ENCODE measurements around the gene PFKFB4. TPM values are rescaled to one million over a fixed set of nuclear protein-coding genes. Genes with fewer than 3 reads are reported as not detected.

Gene PFKFB4
- total and polyA plus RNA-seq, 2 of the 4 experiments (the other 2 are of a cell fraction), result 16.9 to 17.0 TPM

GRCh38 chr3:48519277-48519643, 37.3 kb downstream of the PFKFB4 start:
- ATAC-seq (ENCODE audit: low read depth) (no peak), DNase-seq (no peak)
- H3K9ac ChIP-seq (ENCODE audit: low read depth, low read length), result no peak overlapping the region
- intact Hi-C loops (cut with micrococcal nuclease) (no loop called here), dilution Hi-C loops (cut with HindIII; ENCODE audit: low sequenced_read_pairs, unreplicated experiment) (no loop called here), in situ Hi-C loops (cut with MboI; ENCODE audit: low sequenced_read_pairs) (no loop called here)
- H2BK120ac ChIP-seq (ENCODE audit: low read depth, low read length), result no peak overlapping the region
- H3K4me3 ChIP-seq (ENCODE audit: insufficient read depth, low read depth, low read length), result no peak overlapping the region
- ChIA-PET CTCF (no interaction called here), POLR2A (ENCODE audit: unreplicated experiment) (no interaction called here)
- no peaks in the 10 kb centered on the region for H4K20me1 ChIP-seq (ENCODE audit: insufficient read depth, low read length)
- no peak overlapping the region for H2BK15ac ChIP-seq (ENCODE audit: low read depth, low read length)
- no peak overlapping the region for H3K23ac ChIP-seq (ENCODE audit: low read depth, low read length)
- no peak overlapping the region for H4K5ac ChIP-seq (ENCODE audit: low read depth, low read length)
- no peak overlapping the region for H3K4ac ChIP-seq (ENCODE audit: low read depth, low read length)
- no peaks in the 10 kb centered on the region for H3K79me1 ChIP-seq (ENCODE audit: low read depth in 1 of 2, low read length in 2 of 2)
- 0 out of 2 replicates have a peak, but pooled peaks cover 2% of the 10 kb centered on the region for H3K4me1 ChIP-seq (ENCODE audit: control insufficient read depth, insufficient read depth, low read length)
- H2AK5ac ChIP-seq (ENCODE audit: low read depth, low read length), result no peak overlapping the region
- H3K27me3 ChIP-seq (ENCODE audit: control insufficient read depth, insufficient read depth, low read length), result no peaks in the 10 kb centered on the region
- no TSS peak for BruUV-seq (replicated peaks)
- H3K9me3 ChIP-seq (ENCODE audit: control insufficient read depth, insufficient read depth, low read length), result no peaks in the 10 kb centered on the region
- no peaks in the 10 kb centered on the region for H3K9me1 ChIP-seq (ENCODE audit: insufficient read depth, low read length)
- H4K91ac ChIP-seq (ENCODE audit: insufficient read depth, low read depth, low read length), result no peak overlapping the region
- H2BK5ac ChIP-seq (ENCODE audit: low read depth, low read length, poor library complexity, severe bottlenecking), result no peak overlapping the region
- H2AFZ ChIP-seq (replicated peaks; ENCODE audit: low read length, poor library complexity), result no peak overlapping the region
- no peak overlapping the region for H4K8ac ChIP-seq (ENCODE audit: low read depth in 2 of 2, low read length in 2 of 2)
- H3K18ac ChIP-seq (ENCODE audit: low read depth, low read length), result no peak overlapping the region
- TF ChIP-seq CHD1 (IDR thresholded peaks at IDR 0.05; ENCODE audit: low read depth, low read length), result no peak
- no peak for TF ChIP-seq USF2 (IDR thresholded peaks at IDR 0.05; ENCODE audit: low read depth, low read length)
- TF ChIP-seq POLR2A (IDR thresholded peaks at IDR 0.05; ENCODE audit: low read depth, low read length), result no peak
- H3K4me2 ChIP-seq (ENCODE audit: low read depth, low read length), result no peak overlapping the region
- no peak overlapping the region for H3K56ac ChIP-seq (ENCODE audit: extremely low read depth, insufficient read depth, low read length)
- no peak overlapping the region for H2BK20ac ChIP-seq (ENCODE audit: low read depth, low read length)
- no peak overlapping the region for H3K27ac ChIP-seq (ENCODE audit: insufficient read depth, low read length)
- H3K36me3 ChIP-seq (ENCODE audit: control insufficient read depth, insufficient read depth, low read length), result peaks cover 9% of the 10 kb centered on the region
- 100% methylated on average over 5 of the region's 9 CpGs; no CpG with 5 or more reads in 1 of the 2 experiments for WGBS, 2 experiments (ENCODE audit: extremely low coverage in 2 of 2, insufficient read length in 1 of 2)
- no peak overlapping the region for H2AK9ac ChIP-seq (replicated peaks; ENCODE audit: low read depth, low read length, poor library complexity)
- H3K14ac ChIP-seq (replicated peaks; ENCODE audit: low read depth, low read length), result no peak overlapping the region
